Left colon (tissue), 2 donors: ENCODE results near the gene MIER1. TPM values are rescaled to one million over a fixed set of nuclear protein-coding genes. Genes with fewer than 3 reads are reported as not detected.
A peak's percentile ranks its signal among the peaks of the same experiment; 100 is the strongest.
"Not testable (repeated sequence)": the region's sequence is repeated elsewhere in the genome, so short reads cannot be mapped to it uniquely, and the experiment has no call there.

Experiments
- ATAC-seq: fragments of 200-7000 bp; cut with Tn5 transposase; one replicate; pipeline ENCODE4 v1.9.1; 2020; ENCODE audit warnings: mild to moderate bottlenecking, moderate library complexity
- DNase-seq, 2 donors: peaks; one replicate each; pipeline ENCODE4 v3.0.0-alpha.2; 2020
- intact Hi-C, 2 donors: fragments of 100-400 bp; cut with DNase I in 1 of 2; cut with micrococcal nuclease in 1 of 2; formaldehyde crosslinking; loops; one replicate each; pipeline versions ENCODE4 v1.11.2 to v1.14.0; 2022; cut with DNase I, micrococcal nuclease
- total RNA-seq, 2 donors: library from RNA; stranded (reverse); fragmentation: NEBNext Ultra II Directional; extraction: Animal tissue kit (Norgen Biotek cat#: 25700); gene quantifications; one replicate each; pipeline ENCODE4 v1.2.1, GENCODE V29; 2021
- donor health status: DM: no; HTN: no; CAD: no.
- donor health status: DM: yes; HTN: yes; CAD: no.

MIER1 gene
- total RNA-seq, 2 donors from 2014 or later, result 64.6 to 86.4 TPM

- intact Hi-C loops, result no loop called here
- DNase-seq, result no peak
- no peak for ATAC-seq
Observed at GRCh38 chr1:66933887-66934700, 9.3 kb downstream of the MIER1 start.

GRCh38 chr1:66937529-66938234 lies 12.9 kb downstream of the MIER1 start:
- ATAC-seq (no peak), DNase-seq (no peak)
- intact Hi-C loops, result no loop called here

GRCh38 chr1:66938613-66939012 lies 13.8 kb downstream of the MIER1 start:
- DNase-seq (no peak), ATAC-seq (no peak)
- intact Hi-C loops, result no loop called here

- no peak for DNase-seq
- peak; percentile 62 for ATAC-seq
- intact Hi-C loops, result no loop called here
Observed at GRCh38 chr1:66940981-66941380, 16.2 kb downstream of the MIER1 start.

GRCh38 chr1:66943361-66943969 lies 18.7 kb downstream of the MIER1 start:
- intact Hi-C loops, result no loop called here
- DNase-seq (no peak), ATAC-seq (no peak)

GRCh38 chr1:66944330-66945274 lies 19.8 kb downstream of the MIER1 start:
- DNase-seq (no peak), ATAC-seq (peak; percentile 46)
- intact Hi-C loops, result no loop called here

GRCh38 chr1:66945316-66945715 lies 20.5 kb downstream of the MIER1 start:
- ATAC-seq (no peak), DNase-seq (no peak)
- intact Hi-C loops, result no loop called here

GRCh38 chr1:66947267-66947666 lies 22.5 kb downstream of the MIER1 start:
- no peak for ATAC-seq
- DNase-seq, result no peak
- intact Hi-C loops, result no loop called here

GRCh38 chr1:66951513-66951912 lies 26.7 kb downstream of the MIER1 start:
- DNase-seq (no peak), ATAC-seq (no peak)
- intact Hi-C loops, result no loop called here

GRCh38 chr1:66954208-66954607 lies 29.4 kb downstream of the MIER1 start:
- no peak for DNase-seq
- no peak for ATAC-seq
- intact Hi-C loops, result no loop called here

- ATAC-seq, result no peak
- intact Hi-C loops, result no loop called here
- no peak for DNase-seq
Observed at GRCh38 chr1:66957938-66958337, 33.1 kb downstream of the MIER1 start.

GRCh38 chr1:66966188-66966873 lies 41.5 kb downstream of the MIER1 start:
- DNase-seq, intact Hi-C loops, ATAC-seq: not testable (repeated sequence)

GRCh38 chr1:66968574-66968973 lies 43.8 kb downstream of the MIER1 start:
- intact Hi-C loops, result no loop called here
- DNase-seq (no peak), ATAC-seq (no peak)

- intact Hi-C loops, result loop anchor here in 1 of 2 donors (10.0 kb wide), 1 partner anchor 517 kb away; no protein-coding TSS in a partner anchor
- DNase-seq (no peak), ATAC-seq (no peak)
Observed at GRCh38 chr1:66978201-66978600, 53.4 kb downstream of the MIER1 start.

GRCh38 chr1:66979621-66980020 lies 54.8 kb downstream of the MIER1 start:
- not testable (repeated sequence) for ATAC-seq, DNase-seq
- intact Hi-C loops, result loop anchor here in 1 of 2 donors (10.0 kb wide), 1 partner anchor 515 kb away; no protein-coding TSS in a partner anchor

- ATAC-seq (peak; percentile 80), DNase-seq (no peak)
- intact Hi-C loops, result no loop called here
Observed at GRCh38 chr1:66980745-66981367, 56.1 kb downstream of the MIER1 start.

- peak; percentile 66 for ATAC-seq
- intact Hi-C loops, result no loop called here
- DNase-seq, result peak; percentile 35 to 43
Observed at GRCh38 chr1:66981679-66982078, 56.9 kb downstream of the MIER1 start.
